HepG2 (cell line): ENCODE results near the gene TMCC1. TPM values are rescaled to one million over a fixed set of nuclear protein-coding genes. Genes with fewer than 3 reads are reported as not detected.

ENCODE experiments used
- ARID2 ChIP-seq: sonication (generic); formaldehyde crosslinking; IDR thresholded peaks from 2 replicates; pipeline ENCODE4 v1.8.1; 2022; ENCODE audit warnings: mild to moderate bottlenecking, missing genetic modification reagents, borderline replicate concordance
- ESRRA ChIP-seq: sonication (generic); formaldehyde crosslinking; IDR thresholded peaks from 2 replicates; pipeline ENCODE4 v1.5.1; 2020; ENCODE audit warnings: mild to moderate bottlenecking, low read depth, missing genetic modification reagents
- NCOA1 ChIP-seq: sonication (generic); formaldehyde crosslinking; IDR thresholded peaks from 2 replicates; pipeline ENCODE4 v1.9.0; 2021; ENCODE audit warnings: missing genetic modification reagents
- RERE ChIP-seq: IDR thresholded peaks from 2 replicates; pipeline ENCODE4 v1.6.1; 2016; ENCODE audit warnings: low read depth, missing genetic modification reagents, missing compliant biosample characterization
- SMAD1 ChIP-seq: sonication (generic); formaldehyde crosslinking; IDR thresholded peaks from 2 replicates; pipeline ENCODE4 v1.4.0; 2020; ENCODE audit warnings: missing genetic modification reagents, low read depth, mild to moderate bottlenecking, borderline replicate concordance
- SMC3 ChIP-seq: IDR thresholded peaks from 2 replicates; pipeline ENCODE4 v1.6.1; 2011; ENCODE audit warnings: low read length, improper control_type of control experiment
- ZBED4 ChIP-seq: sonication (generic); formaldehyde crosslinking; IDR thresholded peaks from 2 replicates; pipeline ENCODE4 v1.4.0; 2020; ENCODE audit warnings: missing genetic modification reagents, borderline replicate concordance
- ZBTB25 ChIP-seq: IDR thresholded peaks from 2 replicates; pipeline ENCODE4 v1.6.1; 2018; ENCODE audit warnings: missing genetic modification reagents
- ZNF253 ChIP-seq: sonication (generic); formaldehyde crosslinking; IDR thresholded peaks from 2 replicates; pipeline ENCODE4 v1.8.0; 2022; ENCODE audit warnings: mild to moderate bottlenecking, missing genetic modification reagents, borderline replicate concordance
- ZNF619 ChIP-seq: sonication (generic); formaldehyde crosslinking; IDR thresholded peaks from 2 replicates; pipeline ENCODE4 v1.4.0; 2020; ENCODE audit warnings: mild to moderate bottlenecking, missing genetic modification reagents
- ZNF652 ChIP-seq: IDR thresholded peaks from 2 replicates; pipeline ENCODE4 v1.6.1; 2016; ENCODE audit warnings: low read depth, borderline replicate concordance
- ZNF660 ChIP-seq: sonication (generic); formaldehyde crosslinking; IDR thresholded peaks from 2 replicates; pipeline ENCODE4 v1.5.1; 2020; ENCODE audit warnings: mild to moderate bottlenecking, low read depth, missing genetic modification reagents, borderline replicate concordance
- ZUFSP ChIP-seq: sonication (generic); formaldehyde crosslinking; IDR thresholded peaks from 2 replicates; pipeline ENCODE4 v1.9.0; 2021; ENCODE audit warnings: missing genetic modification reagents, mild to moderate bottlenecking, borderline replicate concordance
- polyA plus RNA-seq, 8 experiments: library from polyadenylated mRNA; depleted of rRNA in 3 of 8; stranded (reverse) in 7 of 8; unstranded in 1 of 8; fragments of >200 nt; fragmentation: Illumina TruSeq in 4 of 8; extraction: Trizol in 4 of 8; gene quantifications; 2 replicates each; pipeline versions ENCODE4 v1.2.1 to v1.2.3, GENCODE V29; 2011 to 2016; ENCODE audit warnings: low read depth in 4 of 8, missing spikeins in 1 of 8, mixed read lengths in 1 of 8; ENCODE audit not compliant: insufficient read depth in 1 of 8
- total RNA-seq, 5 experiments: library from RNA; depleted of rRNA; stranded (reverse); fragments of >200 nt; fragmentation: Illumina TruSeq; extraction: Trizol; gene quantifications; 2 replicates each; pipeline ENCODE4 v1.2.3, GENCODE V29; 2016; ENCODE audit warnings: low read depth in 1 of 5

Gene TMCC1
- total and polyA plus RNA-seq, 2 of the 13 experiments (the other 11 are each of a cell fraction or from before 2014, with no cell fraction given), result 12.1 to 264 TPM

GRCh38 chr3:129627350-129628168 is 266.0 kb downstream of the TMCC1 start (continued):
- TF ChIP-seq ARID2, result no peak
- TF ChIP-seq NCOA1 (CRISPR knock-in tag), result peak; percentile 80
- no peak for TF ChIP-seq ESRRA (CRISPR knock-in tag)
- no peak for TF ChIP-seq ZBED4 (CRISPR knock-in tag)
- TF ChIP-seq SMAD1, result no peak
- TF ChIP-seq ZBTB25, result no peak
- TF ChIP-seq ZNF253 (CRISPR knock-in tag), result no peak
- TF ChIP-seq ZNF619, result peak; percentile 64; the same call in 1 of the 2 replicates
- peak; percentile 77 for TF ChIP-seq SMC3
- no peak for TF ChIP-seq ZNF660 (CRISPR knock-in tag)
- TF ChIP-seq ZNF652 (CRISPR knock-in tag), result no peak
- no peak for TF ChIP-seq RERE (CRISPR knock-in tag)
- TF ChIP-seq ZUFSP (CRISPR knock-in tag), result no peak
